Upper lobe of left lung (tissue), 4 donors: ENCODE results near the gene CSF3R.

Experiments used
- EP300 ChIP-seq, 4 donors: sonication (generic); formaldehyde crosslinking; IDR thresholded peaks; one replicate each; pipeline ENCODE4 v1.5.1; 2017; ENCODE audit warnings: antibody characterized with exemption in 4 of 4, control low read depth in 2 of 4
- POLR2A ChIP-seq, 4 donors: fragments of 450-650 bp; IDR thresholded peaks; one replicate each; pipeline ENCODE4 v1.5.1; 2016 to 2017; ENCODE audit warnings: antibody characterized with exemption in 4 of 4, mild to moderate bottlenecking in 2 of 4
- POLR2AphosphoS5 ChIP-seq, 2 donors: sonication (generic); formaldehyde crosslinking; IDR thresholded peaks; one replicate each; pipeline ENCODE4 v1.5.1; 2017; ENCODE audit warnings: antibody characterized with exemption in 2 of 2
- TF ChIP-seq, protein P1 (sequence below), 6 experiments: fragments of 450-650 bp in 4 of 6; fragments of 200-600 bp in 2 of 6; sonication (generic) in 2 of 6; IDR thresholded peaks; one replicate each; pipeline ENCODE4 v1.5.1; 2016 to 2019; ENCODE audit warnings: antibody characterized with exemption in 6 of 6

DNA sequence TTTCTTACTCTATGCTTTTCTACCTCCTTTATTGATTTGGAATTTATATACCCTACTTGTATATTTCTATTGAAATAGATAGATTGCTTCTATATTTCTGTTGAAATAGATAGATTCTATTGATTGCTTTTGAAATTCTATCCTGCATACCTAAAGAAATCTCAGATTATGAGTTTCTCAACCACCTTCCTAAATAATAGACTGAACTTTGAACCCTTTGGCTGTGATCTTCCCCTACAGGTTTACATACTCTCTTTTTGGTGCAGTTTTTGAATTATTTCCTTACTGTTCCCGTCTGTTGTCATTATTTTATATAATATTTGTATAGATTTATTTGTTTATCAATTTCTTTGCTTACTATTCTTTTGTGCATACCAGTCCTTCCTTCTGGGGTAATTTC lies 20.4 kb upstream of the CSF3R start:
- TF ChIP-seq POLR2A (IDR thresholded peaks at IDR 0.05) (no peak), POLR2AphosphoS5 (IDR thresholded peaks at IDR 0.05) (no peak), EP300 (IDR thresholded peaks at IDR 0.05) (no peak)
- TF ChIP-seq, protein P1, sequence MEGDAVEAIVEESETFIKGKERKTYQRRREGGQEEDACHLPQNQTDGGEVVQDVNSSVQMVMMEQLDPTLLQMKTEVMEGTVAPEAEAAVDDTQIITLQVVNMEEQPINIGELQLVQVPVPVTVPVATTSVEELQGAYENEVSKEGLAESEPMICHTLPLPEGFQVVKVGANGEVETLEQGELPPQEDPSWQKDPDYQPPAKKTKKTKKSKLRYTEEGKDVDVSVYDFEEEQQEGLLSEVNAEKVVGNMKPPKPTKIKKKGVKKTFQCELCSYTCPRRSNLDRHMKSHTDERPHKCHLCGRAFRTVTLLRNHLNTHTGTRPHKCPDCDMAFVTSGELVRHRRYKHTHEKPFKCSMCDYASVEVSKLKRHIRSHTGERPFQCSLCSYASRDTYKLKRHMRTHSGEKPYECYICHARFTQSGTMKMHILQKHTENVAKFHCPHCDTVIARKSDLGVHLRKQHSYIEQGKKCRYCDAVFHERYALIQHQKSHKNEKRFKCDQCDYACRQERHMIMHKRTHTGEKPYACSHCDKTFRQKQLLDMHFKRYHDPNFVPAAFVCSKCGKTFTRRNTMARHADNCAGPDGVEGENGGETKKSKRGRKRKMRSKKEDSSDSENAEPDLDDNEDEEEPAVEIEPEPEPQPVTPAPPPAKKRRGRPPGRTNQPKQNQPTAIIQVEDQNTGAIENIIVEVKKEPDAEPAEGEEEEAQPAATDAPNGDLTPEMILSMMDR (IDR thresholded peaks at IDR 0.05), result no peak
